SU-DHL-6 (cell line): ENCODE data around the gene TFRC.
"Not testable (repeated sequence)": the region's sequence is repeated elsewhere in the genome, so short reads cannot be mapped to it uniquely, and the experiment has no call there.

Experiments used
- H2AFZ ChIP-seq: fragments of 200-600 bp; sonication (generic); 2 replicates; pipeline ENCODE4 v1.6.1; 2014; ENCODE audit warnings: low read depth, mild to moderate bottlenecking, moderate library complexity, mixed read lengths, antibody characterized with exemption, low read length; ENCODE audit not compliant: severe bottlenecking
- H3F3A ChIP-seq: fragments of 200-600 bp; shearing (Covaris generic); 2 replicates; pipeline ENCODE4 v1.6.0; 2016; ENCODE audit warnings: antibody characterized with exemption, mild to moderate bottlenecking; ENCODE audit not compliant: insufficient read depth
- H3K27ac ChIP-seq: fragments of 200-600 bp; sonication (generic); 2 replicates; pipeline ENCODE4 v1.5.1; 2016; ENCODE audit warnings: low read depth, mild to moderate bottlenecking, low read length, moderate library complexity, mixed read lengths
- H3K27me3 ChIP-seq: fragments of 200-600 bp; sonication (generic), shearing (Covaris generic); 2 replicates; pipeline ENCODE4 v1.6.0; 2014; ENCODE audit warnings: mild to moderate bottlenecking, low read length
- H3K36me3 ChIP-seq: fragments of 200-600 bp; sonication (generic); 2 replicates; pipeline ENCODE4 v1.6.1; 2014; ENCODE audit warnings: mild to moderate bottlenecking, low read length, mixed read lengths
- H3K4me2 ChIP-seq: fragments of 300-600, 200-600 bp; shearing (Covaris generic), sonication (generic); 2 replicates; pipeline ENCODE4 v1.6.0; 2014; ENCODE audit warnings: low read length, low read depth, mild to moderate bottlenecking; ENCODE audit not compliant: poor library complexity, severe bottlenecking
- H3K4me3 ChIP-seq: fragments of 200-600 bp; sonication (generic); 2 replicates; pipeline ENCODE4 v1.5.1; 2014; ENCODE audit warnings: antibody characterized with exemption, low read length, mild to moderate bottlenecking, mixed read lengths; ENCODE audit not compliant: insufficient read depth, poor library complexity, severe bottlenecking
- H3K79me2 ChIP-seq: fragments of 200-600 bp; sonication (generic); 2 replicates; pipeline ENCODE4 v1.6.1; 2014; ENCODE audit warnings: mild to moderate bottlenecking, low read length, moderate library complexity; ENCODE audit not compliant: insufficient read depth
- H3K9ac ChIP-seq: fragments of 200-600 bp; sonication (generic); 2 replicates; pipeline ENCODE4 v1.7.0; 2014; ENCODE audit warnings: mild to moderate bottlenecking, low read length
- H3K9me2 ChIP-seq: fragments of 200-600 bp; sonication (generic); replicated peaks from 2 replicates; pipeline ENCODE4 v1.6.1; 2014; ENCODE audit warnings: low read length; ENCODE audit not compliant: insufficient read depth
- H3K9me3 ChIP-seq: fragments of 200-600 bp; sonication (generic); 2 replicates; pipeline ENCODE4 v1.6.1; 2014; ENCODE audit warnings: low read length, mixed read lengths; ENCODE audit not compliant: insufficient read depth
- H4K20me1 ChIP-seq: fragments of 200-600 bp; sonication (generic); 2 replicates; pipeline ENCODE4 v1.6.1; 2014; ENCODE audit warnings: low read depth, mild to moderate bottlenecking, antibody characterized with exemption, low read length, moderate library complexity, mixed read lengths
- CTCF ChIP-seq: fragments of 200-600 bp; sonication (generic); IDR thresholded peaks from one replicate; pipeline ENCODE4 v1.5.1; 2017; ENCODE audit warnings: antibody characterized with exemption, mild to moderate bottlenecking, low read length, moderate library complexity; ENCODE audit not compliant: insufficient read depth, poor library complexity, severe bottlenecking
- EZH2phosphoT487 ChIP-seq: fragments of 200-600 bp; sonication (generic), shearing (Covaris generic); conservative IDR thresholded peaks from 2 replicates; pipeline ENCODE4 v1.6.1; 2018; ENCODE audit warnings: mild to moderate bottlenecking, antibody characterized with exemption, low read length, moderate library complexity, mixed read lengths

Gene TFRC

GRCh38 chr3:196024968-196025367 is 56.9 kb downstream of the TFRC start:
- Histone ChIP-seq H3K9me2 (no peaks in the 10 kb centered on the region), H3K4me2 (no peak overlapping the region), H3K9me3 (no peaks in the 10 kb centered on the region), H3K4me3 (no peak overlapping the region), H3K27me3 (no peaks in the 10 kb centered on the region), H3K79me2 (no peaks in the 10 kb centered on the region), H2AFZ (no peak overlapping the region), H3K27ac (no peak overlapping the region), H4K20me1 (no peaks in the 10 kb centered on the region), H3K36me3 (no peaks in the 10 kb centered on the region), H3F3A (no peaks in the 10 kb centered on the region), H3K9ac (no peak overlapping the region)
- TF ChIP-seq CTCF (no peak), EZH2phosphoT487 (no peak)

GRCh38 chr3:196023947-196024346 is 57.9 kb downstream of the TFRC start:
- no peak overlapping the region for H3K4me3 ChIP-seq
- no peaks in the 10 kb centered on the region for H3K36me3 ChIP-seq
- no peak for TF ChIP-seq CTCF
- no peak for TF ChIP-seq EZH2phosphoT487
- H4K20me1 ChIP-seq = no peaks in the 10 kb centered on the region
- no peaks in the 10 kb centered on the region for H3K27me3 ChIP-seq
- no peaks in the 10 kb centered on the region for H3K79me2 ChIP-seq
- no peak overlapping the region for H3K4me2 ChIP-seq
- H3K9me3 ChIP-seq = no peaks in the 10 kb centered on the region
- H3F3A ChIP-seq = no peaks in the 10 kb centered on the region
- H2AFZ ChIP-seq = no peak overlapping the region
- no peak overlapping the region for H3K9ac ChIP-seq
- no peaks in the 10 kb centered on the region for H3K9me2 ChIP-seq
- no peak overlapping the region for H3K27ac ChIP-seq

GRCh38 chr3:196022499-196022878 is 59.4 kb downstream of the TFRC start:
- not testable (repeated sequence) for H3K9me3 ChIP-seq, H3K79me2 ChIP-seq, H3K4me3 ChIP-seq, H3K27me3 ChIP-seq, H3K9ac ChIP-seq, H3K9me2 ChIP-seq, H2AFZ ChIP-seq, H3F3A ChIP-seq, H4K20me1 ChIP-seq, H3K36me3 ChIP-seq, H3K27ac ChIP-seq, H3K4me2 ChIP-seq

- Histone ChIP-seq H3K79me2 (no peaks in the 10 kb centered on the region), H3K36me3 (no peaks in the 10 kb centered on the region), H3K4me2 (no peak overlapping the region), H3K27ac (no peak overlapping the region), H3K27me3 (no peaks in the 10 kb centered on the region), H3F3A (no peaks in the 10 kb centered on the region), H3K9me3 (no peaks in the 10 kb centered on the region), H4K20me1 (no peaks in the 10 kb centered on the region), H2AFZ (no peak overlapping the region), H3K9ac (no peak overlapping the region), H3K4me3 (no peak overlapping the region), H3K9me2 (no peaks in the 10 kb centered on the region)
- TF ChIP-seq CTCF (no peak), EZH2phosphoT487 (no peak)
Observed at GRCh38 chr3:196020373-196020772, 61.5 kb downstream of the TFRC start.

GRCh38 chr3:196019576-196019975 is 62.3 kb downstream of the TFRC start:
- not testable (repeated sequence) for H3K27me3 ChIP-seq, H3K9me3 ChIP-seq, H3K4me3 ChIP-seq, H2AFZ ChIP-seq, H3K36me3 ChIP-seq, H3F3A ChIP-seq, H3K27ac ChIP-seq, H3K79me2 ChIP-seq, H3K9ac ChIP-seq, H3K4me2 ChIP-seq, H4K20me1 ChIP-seq, H3K9me2 ChIP-seq

GRCh38 chr3:196018159-196018558 is 63.7 kb downstream of the TFRC start:
- H4K20me1 ChIP-seq, H3K4me3 ChIP-seq, H3K36me3 ChIP-seq, H3K4me2 ChIP-seq, H3K9ac ChIP-seq, H3K9me3 ChIP-seq, H3K9me2 ChIP-seq, H2AFZ ChIP-seq, H3K27me3 ChIP-seq, H3F3A ChIP-seq, H3K27ac ChIP-seq, H3K79me2 ChIP-seq: not testable (repeated sequence)
